K562 (cell line): ENCODE results near the gene RRP9. TPM values are rescaled to one million over a fixed set of nuclear protein-coding genes. Genes with fewer than 3 reads are reported as not detected.
A peak's percentile ranks its signal among the peaks of the same experiment; 100 is the strongest.

ENCODE experiments used
- EGR1 ChIP-seq: fragments of 450-650 bp; conservative IDR thresholded peaks from 2 replicates; pipeline ENCODE4 v1.6.1; 2017; ENCODE audit warnings: mild to moderate bottlenecking
- ETS2 ChIP-seq: IDR thresholded peaks from 2 replicates; pipeline ENCODE4 v1.6.1; 2016; ENCODE audit warnings: borderline replicate concordance, missing genetic modification characterization, mild to moderate bottlenecking, moderate library complexity, missing compliant biosample characterization; ENCODE audit not compliant: poor library complexity, severe bottlenecking
- ETV5 ChIP-seq: sonication (generic); formaldehyde crosslinking; IDR thresholded peaks from 2 replicates; pipeline ENCODE4 v1.4.0; 2020; ENCODE audit warnings: low read depth, mild to moderate bottlenecking, missing genetic modification reagents
- GABPB2 ChIP-seq: fragments of 250-450 bp; sonication (Bioruptor Pico); conservative IDR thresholded peaks from 2 replicates; pipeline ENCODE4 v1.5.1; 2021; ENCODE audit warnings: mild to moderate bottlenecking
- HMGN3 ChIP-seq: IDR thresholded peaks from 2 replicates; pipeline ENCODE4 v1.6.1; 2011; ENCODE audit warnings: borderline replicate concordance, low read depth, mild to moderate bottlenecking, mixed read lengths, low read length; ENCODE audit not compliant: insufficient read length; ENCODE audit errors: extremely low read depth
- HNRNPUL1 ChIP-seq: fragments of 200-400 bp; formaldehyde crosslinking; IDR thresholded peaks from 2 replicates; pipeline ENCODE4 v1.6.1; 2017; ENCODE audit warnings: low read length
- MXD1 ChIP-seq: fragments of 250-450 bp; sonication (Bioruptor Pico); IDR thresholded peaks from 2 replicates; pipeline ENCODE4 v1.8.0; 2021; ENCODE audit warnings: borderline replicate concordance, mild to moderate bottlenecking, moderate library complexity; ENCODE audit not compliant: poor library complexity, severe bottlenecking
- NFXL1 ChIP-seq: fragments of 450-650 bp; formaldehyde crosslinking; IDR thresholded peaks from 2 replicates; pipeline ENCODE4 v1.4.0; 2021; ENCODE audit warnings: mild to moderate bottlenecking
- PATZ1 ChIP-seq: fragments of 250-450 bp; sonication (Bioruptor Pico); IDR thresholded peaks from 2 replicates; pipeline ENCODE4 v1.5.0; 2020; ENCODE audit warnings: mild to moderate bottlenecking, borderline replicate concordance
- SIN3A ChIP-seq, 2 experiments: fragments of 150-350 bp in 1 of 2; IDR thresholded peaks; 2 replicates each; pipeline ENCODE4 v1.6.1; 2011 to 2016; ENCODE audit warnings: borderline replicate concordance in 2 of 2, low read depth in 2 of 2, low read length in 2 of 2, mild to moderate bottlenecking in 2 of 2, moderate library complexity in 2 of 2; ENCODE audit not compliant: control insufficient read depth in 1 of 2
- STAG1 ChIP-seq: sonication (generic); formaldehyde crosslinking; IDR thresholded peaks from 2 replicates; pipeline ENCODE4 v1.5.0; 2020; ENCODE audit warnings: missing genetic modification reagents, borderline replicate concordance
- TAF15 ChIP-seq: fragments of 200-400 bp; formaldehyde crosslinking; IDR thresholded peaks from 2 replicates; pipeline ENCODE4 v1.6.1; 2017; ENCODE audit warnings: mild to moderate bottlenecking, low read depth, low read length, moderate library complexity
- TCF15 ChIP-seq: fragments of 250-450 bp; sonication (Bioruptor Pico); IDR thresholded peaks from 2 replicates; pipeline ENCODE4 v1.8.0; 2022; ENCODE audit warnings: moderate library complexity, mild to moderate bottlenecking, inconsistent platforms
- ZNF407 ChIP-seq: fragments of 450-650 bp; IDR thresholded peaks from 2 replicates; pipeline ENCODE4 v1.6.1; 2016; ENCODE audit warnings: low read depth
- ZNF830 ChIP-seq: fragments of 250-450 bp; sonication (Bioruptor Pico); IDR thresholded peaks from 2 replicates; pipeline ENCODE4 v1.5.0; 2021; ENCODE audit warnings: mild to moderate bottlenecking
- polyA plus RNA-seq, 8 experiments: library from polyadenylated mRNA; depleted of rRNA in 4 of 8; stranded (reverse) in 5 of 8; unstranded in 3 of 8; fragments of >200 nt; fragmentation: Nextera tagmentation in 2 of 8; fragmentation: Illumina TruSeq in 1 of 8; extraction: Ambion mirVana in 2 of 8; extraction: Trizol in 1 of 8; gene quantifications; 2 replicates each; pipeline versions ENCODE4 v1.2.1 to v1.2.3, GENCODE V29; 2011 to 2014; ENCODE audit warnings: inconsistent platforms in 1 of 8, missing spikeins in 1 of 8
- total RNA-seq, 7 experiments: library from RNA; depleted of rRNA in 6 of 7; stranded (reverse); fragments of >200 nt in 6 of 7; fragmentation: Illumina TruSeq in 2 of 7; extraction: Trizol in 2 of 7; gene quantifications; 2 replicates each; pipeline versions ENCODE4 v1.2.1 to v1.2.3, GENCODE V29; 2011 to 2021; ENCODE audit warnings: low replicate concordance in 1 of 7

The RRP9 gene
- total and polyA plus RNA-seq, 9 of the 15 experiments (the other 6 are each of a cell fraction or from before 2014, with no cell fraction given): 5.2 to 67.0 (median 45.9) TPM

GRCh38 chr3:51941798-51942602 is at the start of gene RRP9, which contains the start of gene PARP3 (continued):
- TF ChIP-seq PATZ1 (CRISPR knock-in tag) (no peak), ETS2 (tag) (no peak), NFXL1 (no peak), MXD1 (peak; percentile 90), HMGN3 (peak; percentile 54), HNRNPUL1 (no peak), TAF15 (no peak), SIN3A (IDR thresholded peaks at IDR 0.05; ENCODE audit: borderline replicate concordance in 2 of 2, control insufficient read depth in 1 of 2, low read depth in 2 of 2, low read length in 2 of 2) (peak; percentile 88 to 98), TCF15 (CRISPR knock-in tag) (no peak), EGR1 (no peak), ZNF830 (CRISPR knock-in tag) (no peak), ETV5 (peak; percentile 71; the same call in 1 of the 2 replicates), STAG1 (CRISPR knock-in tag) (peak; percentile 49; the same call in 1 of the 2 replicates), GABPB2 (no peak), ZNF407 (no peak)
